K562 (cell line): ENCODE measurements around the gene HFE. TPM values are rescaled to one million over a fixed set of nuclear protein-coding genes. Genes with fewer than 3 reads are reported as not detected.

ENCODE experiments used
- ATAC-seq: fragments of 200-7000 bp; cut with Tn5 transposase; 3 replicates; pipeline ENCODE4 v1.9.1; 2020; ENCODE audit warnings: moderate library complexity
- BruUV-seq: library from RNA; stranded (reverse); fragments of 400-500 nt; replicated peaks from 2 replicates; lab custom pipeline; 2021; lab: Mats Ljungman, UMichigan
- CTCF ChIA-PET: fragments of 300-600 bp; formaldehyde crosslinking; extraction: SDS; loops from one replicate; lab custom pipeline; 2021; ENCODE audit warnings: low intra/inter-chr PET ratio; lab: Yijun Ruan, JAX
- POLR2A ChIA-PET: fragments of 300-600, 350-650 bp; sonication (Branson Sonifier 250); formaldehyde crosslinking; extraction: SDS; loops from one replicate; lab custom pipeline; 2021; ENCODE audit warnings: antibody characterized with exemption, inconsistent platforms; lab: Yijun Ruan, JAX
- DNase-seq, 4 experiments: peaks; one replicate each; pipeline versions ENCODE4 v3.0.0 to v3.0.0-alpha.2; 2011 to 2018; ENCODE audit warnings: low spot score in 3 of 4, mixed read lengths in 3 of 4; ENCODE audit errors: extremely low read depth in 1 of 4
- FAIRE-seq: peaks from 2 replicates; lab custom pipeline; 2011; peaks lifted over from hg19 to GRCh38; lab: Jason Lieb, UNC
- H2AFZ ChIP-seq: 2 replicates; pipeline ENCODE4 v1.6.0; 2011; ENCODE audit warnings: low read depth, low read length, control low read depth, inconsistent platforms
- H3K27ac ChIP-seq: fragments of 200-600 bp; 3 replicates; pipeline ENCODE4 v1.8.0; 2011; ENCODE audit warnings: low read depth, mild to moderate bottlenecking, control low read depth, inconsistent platforms, low read length, moderate library complexity, mixed read lengths; ENCODE audit errors: extremely low read depth
- H3K27me3 ChIP-seq, 2 experiments: fragments of 300-600 bp in 1 of 2; 2 replicates in 1 of 2; 3 replicates in 1 of 2; pipeline versions ENCODE4 v1.6.0 to v1.8.0; 2011; ENCODE audit warnings: inconsistent platforms in 2 of 2, low read length in 2 of 2, mild to moderate bottlenecking in 1 of 2, mixed read lengths in 1 of 2, moderate library complexity in 1 of 2; ENCODE audit not compliant: control insufficient read depth in 2 of 2, insufficient read depth in 2 of 2
- H3K36me3 ChIP-seq: fragments of 300-600 bp; 3 replicates; pipeline ENCODE4 v1.8.0; 2011; ENCODE audit warnings: mild to moderate bottlenecking, low read length, inconsistent platforms; ENCODE audit not compliant: control insufficient read depth, insufficient read depth
- H3K4me1 ChIP-seq, 2 experiments: fragments of 200-600 bp in 1 of 2; replicated peaks in 1 of 2; 2 replicates in 1 of 2; 3 replicates in 1 of 2; pipeline versions ENCODE4 v1.5.1 to v1.8.0; 2011; ENCODE audit warnings: inconsistent platforms in 2 of 2, low read length in 2 of 2, mild to moderate bottlenecking in 1 of 2, mixed read lengths in 1 of 2, moderate library complexity in 1 of 2; ENCODE audit not compliant: control insufficient read depth in 2 of 2, insufficient read depth in 2 of 2
- H3K4me2 ChIP-seq: 2 replicates; pipeline ENCODE4 v1.6.1; 2011; ENCODE audit warnings: low read length, control low read depth, inconsistent platforms, mixed read lengths; ENCODE audit not compliant: insufficient read depth
- H3K4me3 ChIP-seq: fragments of 200-600 bp; sonication (generic), shearing (Covaris generic); 2 replicates; pipeline ENCODE4 v1.5.1; 2016; ENCODE audit warnings: control low read depth, inconsistent platforms
- H3K79me2 ChIP-seq: fragments of 200-600 bp; 3 replicates; pipeline ENCODE4 v1.8.0; 2011; ENCODE audit warnings: low read length, inconsistent platforms; ENCODE audit not compliant: control insufficient read depth, insufficient read depth
- H3K9ac ChIP-seq, 2 experiments: 2 replicates each; pipeline versions ENCODE4 v1.6.0 to v1.6.1; 2011; ENCODE audit warnings: low read depth in 2 of 2, low read length in 2 of 2, control low read depth in 1 of 2, inconsistent platforms in 1 of 2, mild to moderate bottlenecking in 1 of 2, mixed read lengths in 1 of 2; ENCODE audit not compliant: insufficient read depth in 1 of 2
- H3K9me1 ChIP-seq: one replicate; pipeline ENCODE4 v1.6.0; 2011; ENCODE audit warnings: inconsistent platforms, mild to moderate bottlenecking, low read length, moderate library complexity; ENCODE audit not compliant: control insufficient read depth, insufficient read depth
- H3K9me3 ChIP-seq: replicated peaks from 2 replicates; pipeline ENCODE4 v1.5.1; 2011; ENCODE audit warnings: low read depth, low read length, inconsistent platforms; ENCODE audit not compliant: control insufficient read depth, insufficient read depth
- H4K20me1 ChIP-seq: replicated peaks from 2 replicates; pipeline ENCODE4 v1.6.1; 2011; ENCODE audit warnings: low read length, inconsistent platforms, mixed read lengths; ENCODE audit not compliant: control insufficient read depth, insufficient read depth
- ARID2 ChIP-seq: fragments of 450-650 bp; IDR thresholded peaks from 2 replicates; pipeline ENCODE4 v1.6.1; 2017; ENCODE audit warnings: antibody characterized with exemption, mild to moderate bottlenecking
- ATF7 ChIP-seq: fragments of 450-650 bp; IDR thresholded peaks from 2 replicates; pipeline ENCODE4 v1.7.1; 2014; ENCODE audit warnings: mild to moderate bottlenecking, moderate library complexity
- BRD9 ChIP-seq: fragments of 450-650 bp; IDR thresholded peaks from 2 replicates; pipeline ENCODE4 v1.6.1; 2018; ENCODE audit warnings: low read depth; ENCODE audit not compliant: partially characterized antibody
- CEBPZ ChIP-seq: fragments of 150-350 bp; IDR thresholded peaks from 2 replicates; pipeline ENCODE4 v1.6.1; 2014; ENCODE audit warnings: low read depth, mild to moderate bottlenecking, low read length, borderline replicate concordance
- GATAD2B ChIP-seq: fragments of 450-650 bp; IDR thresholded peaks from 2 replicates; pipeline ENCODE4 v1.6.1; 2017; ENCODE audit warnings: mild to moderate bottlenecking, borderline replicate concordance
- GTF2E2 ChIP-seq: fragments of 200-800 bp; sonication (Bioruptor generic); IDR thresholded peaks from 2 replicates; pipeline ENCODE4 v1.6.1; 2016; ENCODE audit warnings: missing genetic modification characterization, missing compliant biosample characterization
- HDAC1 ChIP-seq, 2 experiments: fragments of 450-650 bp; IDR thresholded peaks; 2 replicates each; pipeline ENCODE4 v1.6.1; 2016 to 2017; ENCODE audit warnings: inconsistent platforms in 1 of 2, mild to moderate bottlenecking in 1 of 2, moderate library complexity in 1 of 2
- KDM4B ChIP-seq, 2 experiments: fragments of 450-650 bp in 1 of 2; sonication (generic) in 1 of 2; IDR thresholded peaks; 2 replicates each; pipeline ENCODE4 v1.6.1; 2016 to 2017; ENCODE audit warnings: borderline replicate concordance in 2 of 2, antibody characterized with exemption in 1 of 2, low read depth in 1 of 2, mild to moderate bottlenecking in 1 of 2
- NBN ChIP-seq: fragments of 450-650 bp; IDR thresholded peaks from 2 replicates; pipeline ENCODE4 v1.6.1; 2016; ENCODE audit warnings: low read depth, mild to moderate bottlenecking
- POLR2B ChIP-seq: fragments of 450-650 bp; IDR thresholded peaks from 2 replicates; pipeline ENCODE4 v1.6.1; 2018; ENCODE audit warnings: low read depth; ENCODE audit not compliant: partially characterized antibody
- RFX1 ChIP-seq: fragments of 450-650 bp; IDR thresholded peaks from 2 replicates; pipeline ENCODE4 v1.6.1; 2016; ENCODE audit warnings: mild to moderate bottlenecking, moderate library complexity
- TFAP4 ChIP-seq: sonication (generic); formaldehyde crosslinking; IDR thresholded peaks from 2 replicates; pipeline ENCODE4 v1.8.0; 2022; ENCODE audit warnings: missing genetic modification reagents, mild to moderate bottlenecking, moderate library complexity, borderline replicate concordance
- ZNF592 ChIP-seq: fragments of 450-650 bp; IDR thresholded peaks from 2 replicates; pipeline ENCODE4 v1.6.1; 2017; ENCODE audit warnings: antibody characterized with exemption, mild to moderate bottlenecking
- ZNF77 ChIP-seq: fragments of 250-450 bp; sonication (Bioruptor Pico); IDR thresholded peaks from 2 replicates; pipeline ENCODE4 v1.5.0; 2020
- WGBS: fragments of 100-300 bp; shearing (Covaris generic); methylation state at CpG from one replicate; pipeline ENCODE4 v1.1.6; 2016; ENCODE audit warnings: low coverage, mixed read lengths; ENCODE audit not compliant: insufficient coverage; ENCODE audit errors: missing lambda C conversion rate; 5-methylcytosine and 5-hydroxymethylcytosine counted together
- in situ Hi-C: fragments of 300-500 bp; cut with MboI; formaldehyde crosslinking; loops from 4 replicates; pipeline ENCODE4 v1.15.0; 2018; ENCODE audit warnings: inconsistent platforms, mixed read lengths
- intact Hi-C: fragments of 100-400 bp; cut with micrococcal nuclease; formaldehyde crosslinking; loops from 2 replicates; pipeline ENCODE4 v1.14.2; 2022
- polyA plus RNA-seq, 8 experiments: library from polyadenylated mRNA; depleted of rRNA in 4 of 8; stranded (reverse) in 5 of 8; unstranded in 3 of 8; fragments of >200 nt; fragmentation: Nextera tagmentation in 2 of 8; fragmentation: Illumina TruSeq in 1 of 8; extraction: Ambion mirVana in 2 of 8; extraction: Trizol in 1 of 8; gene quantifications; 2 replicates each; pipeline versions ENCODE4 v1.2.1 to v1.2.3, GENCODE V29; 2011 to 2014; ENCODE audit warnings: inconsistent platforms in 1 of 8, missing spikeins in 1 of 8
- total RNA-seq, 7 experiments: library from RNA; depleted of rRNA in 6 of 7; stranded (reverse); fragments of >200 nt in 6 of 7; fragmentation: Illumina TruSeq in 2 of 7; extraction: Trizol in 2 of 7; gene quantifications; 2 replicates each; pipeline versions ENCODE4 v1.2.1 to v1.2.3, GENCODE V29; 2011 to 2021; ENCODE audit warnings: low replicate concordance in 1 of 7

The HFE gene
- total and polyA plus RNA-seq, 9 of the 15 experiments (the other 6 are each of a cell fraction or from before 2014, with no cell fraction given): 0.14 to 1.2 (median 0.76) TPM

- in situ Hi-C loops (loop anchor here (5.0 to 10.0 kb wide), 3 partner anchors 77 to 1714 kb away; a partner anchor contains a TSS), intact Hi-C loops (loop anchor here (5.0 to 10.0 kb wide), 2 partner anchors 1717 to 1774 kb away; a partner anchor contains a TSS)
- CTCF ChIA-PET: no interaction called here
- Histone ChIP-seq H3K36me3 (peaks cover 37% of the 10 kb centered on the region), H4K20me1 (peaks cover 18% of the 10 kb centered on the region), H3K4me1 (peaks cover 3 to 8% of the 10 kb centered on the region in 2 experiments; a peak in 4 of 5 replicates), H3K9ac (peak overlapping the region; percentile 23 to 96; a peak in 3 of 4 replicates), H2AFZ (peak overlapping the region; percentile 3; the same call in 1 of the 2 replicates), H3K9me1 (no peaks in the 10 kb centered on the region), H3K27ac (peak overlapping the region; percentile 95), H3K4me2 (peak overlapping the region; percentile 93), H3K9me3 (no peaks in the 10 kb centered on the region), H3K79me2 (peaks cover 98% of the 10 kb centered on the region), H3K4me3 (peak overlapping the region; percentile 72), H3K27me3 (no peaks in the 10 kb centered on the region)
- DNase-seq (no peak), FAIRE-seq (no peak), ATAC-seq (no peak)
- 0% methylated on average over 3 of the region's 3 CpGs for WGBS
- BruUV-seq: no TSS peak
- POLR2A ChIA-PET: interaction anchor here (1.0 to 3.2 kb wide), 4 partner anchors 9 to 95 kb away, joined by 3 to 14 read pairs (median 8); a partner anchor contains a TSS
- TF ChIP-seq NBN: 0 out of 2 replicates have a peak, but pooled peaks have one; percentile 12
- peak; percentile 25 for TF ChIP-seq POLR2B
- TF ChIP-seq ZNF592: 0 out of 2 replicates have a peak, but pooled peaks have one; percentile 29
- TF ChIP-seq ARID2: 0 out of 2 replicates have a peak, but pooled peaks have one; percentile 22
- TF ChIP-seq BRD9: peak; percentile 24
- TF ChIP-seq ATF7: no peak
- TF ChIP-seq CEBPZ: no peak
- peak in 1 of 2 experiments; percentile 49; a peak in 1 of 4 replicates for TF ChIP-seq HDAC1 (IDR thresholded peaks at IDR 0.05)
- TF ChIP-seq GTF2E2 (tag): no peak
- 0 out of 2 replicates have a peak, but pooled peaks have one; percentile 46 for TF ChIP-seq GATAD2B
- TF ChIP-seq ZNF77: no peak
- TF ChIP-seq RFX1: peak; percentile 4; the same call in 1 of the 2 replicates
- no peak for TF ChIP-seq TFAP4
- no peak for TF ChIP-seq KDM4B (IDR thresholded peaks at IDR 0.05; ENCODE audit: borderline replicate concordance in 2 of 2, low read depth in 1 of 2)
Measured at GRCh38 chr6:26120807-26121140, 33.5 kb downstream of the HFE start.
